ENCODE measurements around the gene TUBB1. TPM values are rescaled to one million over a fixed set of nuclear protein-coding genes. Genes with fewer than 3 reads are reported as not detected.

The TUBB1 gene
- total and polyA plus RNA-seq, 2 of the 13 experiments (the other 11 are each of a cell fraction or from before 2014, with no cell fraction given) = 0.11 to 57.6 TPM

DNA sequence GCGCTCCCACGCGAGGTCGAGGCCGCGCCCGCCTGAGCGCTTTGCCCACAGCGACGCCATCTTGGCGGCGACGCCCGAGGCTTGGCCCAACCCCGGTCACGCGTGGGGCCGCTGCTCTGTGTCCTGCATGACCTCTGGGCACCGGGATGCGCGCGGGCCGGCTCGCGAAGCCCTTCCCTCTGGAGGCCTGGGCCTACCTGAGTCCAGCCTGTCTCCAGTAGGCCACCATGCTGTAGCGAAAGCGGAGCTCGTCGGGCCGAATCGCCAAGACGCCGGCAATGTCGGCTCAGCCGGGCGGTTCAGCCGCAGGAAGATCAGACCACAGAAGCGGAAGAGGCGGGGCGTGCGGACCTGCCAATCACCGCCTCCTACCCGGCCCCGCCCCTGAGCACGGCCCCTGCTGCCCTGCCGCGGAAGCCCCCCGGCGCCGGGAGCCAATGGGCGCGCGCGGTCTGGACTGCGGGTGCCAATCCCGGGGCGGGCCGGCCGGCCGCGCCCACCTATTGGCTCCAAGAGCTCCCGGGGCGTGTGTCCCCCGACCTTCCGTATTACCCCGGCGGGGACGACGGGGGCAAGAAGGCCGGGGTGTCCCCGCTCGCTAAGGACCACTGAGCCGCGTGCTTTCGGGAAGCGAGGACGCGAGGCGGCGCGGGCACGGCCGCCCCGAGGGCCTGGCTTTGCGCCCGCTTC lies 12.9 kb downstream of the TUBB1 start, which contains the start of gene ATP5F1E (continued):
- TF ChIP-seq CEBPZ (IDR thresholded peaks at IDR 0.05; ENCODE audit: low read length) = no peak
- 0 out of 2 replicates have a peak, but pooled peaks have one; percentile 10 for TF ChIP-seq FOSL1 (CRISPR knock-in tag; IDR thresholded peaks at IDR 0.05; ENCODE audit: borderline replicate concordance)
- TF ChIP-seq ZNF567 (CRISPR knock-in tag; IDR thresholded peaks at IDR 0.05; ENCODE audit: borderline replicate concordance) = peak; percentile 95; the same call in 1 of the 2 replicates
- no peak; the same call in 1 of the 2 replicates for TF ChIP-seq PAX8 (CRISPR knock-in tag; IDR thresholded peaks at IDR 0.05; ENCODE audit: borderline replicate concordance)
- TF ChIP-seq SMYD3 (CRISPR knock-in tag; IDR thresholded peaks at IDR 0.05) = peak; percentile 88; the same call in 1 of the 2 replicates
- no peak for TF ChIP-seq PLRG1 (conservative IDR thresholded peaks at IDR 0.05)
- TF ChIP-seq, protein P1, sequence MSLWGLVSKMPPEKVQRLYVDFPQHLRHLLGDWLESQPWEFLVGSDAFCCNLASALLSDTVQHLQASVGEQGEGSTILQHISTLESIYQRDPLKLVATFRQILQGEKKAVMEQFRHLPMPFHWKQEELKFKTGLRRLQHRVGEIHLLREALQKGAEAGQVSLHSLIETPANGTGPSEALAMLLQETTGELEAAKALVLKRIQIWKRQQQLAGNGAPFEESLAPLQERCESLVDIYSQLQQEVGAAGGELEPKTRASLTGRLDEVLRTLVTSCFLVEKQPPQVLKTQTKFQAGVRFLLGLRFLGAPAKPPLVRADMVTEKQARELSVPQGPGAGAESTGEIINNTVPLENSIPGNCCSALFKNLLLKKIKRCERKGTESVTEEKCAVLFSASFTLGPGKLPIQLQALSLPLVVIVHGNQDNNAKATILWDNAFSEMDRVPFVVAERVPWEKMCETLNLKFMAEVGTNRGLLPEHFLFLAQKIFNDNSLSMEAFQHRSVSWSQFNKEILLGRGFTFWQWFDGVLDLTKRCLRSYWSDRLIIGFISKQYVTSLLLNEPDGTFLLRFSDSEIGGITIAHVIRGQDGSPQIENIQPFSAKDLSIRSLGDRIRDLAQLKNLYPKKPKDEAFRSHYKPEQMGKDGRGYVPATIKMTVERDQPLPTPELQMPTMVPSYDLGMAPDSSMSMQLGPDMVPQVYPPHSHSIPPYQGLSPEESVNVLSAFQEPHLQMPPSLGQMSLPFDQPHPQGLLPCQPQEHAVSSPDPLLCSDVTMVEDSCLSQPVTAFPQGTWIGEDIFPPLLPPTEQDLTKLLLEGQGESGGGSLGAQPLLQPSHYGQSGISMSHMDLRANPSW (CRISPR knock-in tag; IDR thresholded peaks at IDR 0.05; ENCODE audit: borderline replicate concordance) = peak; percentile 87; the same call in 1 of the 2 replicates
- TF ChIP-seq RARG (CRISPR knock-in tag; IDR thresholded peaks at IDR 0.05; ENCODE audit: low read depth) = no peak
- TF ChIP-seq, protein P2, sequence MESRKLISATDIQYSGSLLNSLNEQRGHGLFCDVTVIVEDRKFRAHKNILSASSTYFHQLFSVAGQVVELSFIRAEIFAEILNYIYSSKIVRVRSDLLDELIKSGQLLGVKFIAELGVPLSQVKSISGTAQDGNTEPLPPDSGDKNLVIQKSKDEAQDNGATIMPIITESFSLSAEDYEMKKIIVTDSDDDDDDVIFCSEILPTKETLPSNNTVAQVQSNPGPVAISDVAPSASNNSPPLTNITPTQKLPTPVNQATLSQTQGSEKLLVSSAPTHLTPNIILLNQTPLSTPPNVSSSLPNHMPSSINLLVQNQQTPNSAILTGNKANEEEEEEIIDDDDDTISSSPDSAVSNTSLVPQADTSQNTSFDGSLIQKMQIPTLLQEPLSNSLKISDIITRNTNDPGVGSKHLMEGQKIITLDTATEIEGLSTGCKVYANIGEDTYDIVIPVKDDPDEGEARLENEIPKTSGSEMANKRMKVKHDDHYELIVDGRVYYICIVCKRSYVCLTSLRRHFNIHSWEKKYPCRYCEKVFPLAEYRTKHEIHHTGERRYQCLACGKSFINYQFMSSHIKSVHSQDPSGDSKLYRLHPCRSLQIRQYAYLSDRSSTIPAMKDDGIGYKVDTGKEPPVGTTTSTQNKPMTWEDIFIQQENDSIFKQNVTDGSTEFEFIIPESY (CRISPR knock-in tag; IDR thresholded peaks at IDR 0.05) = peak; percentile 6; the same call in 1 of the 2 replicates
- TF ChIP-seq MTF1 (CRISPR knock-in tag; IDR thresholded peaks at IDR 0.05) = peak; percentile 75; the same call in 1 of the 2 replicates
- peak; percentile 96 for TF ChIP-seq SNAPC4 (CRISPR knock-in tag; IDR thresholded peaks at IDR 0.05)
- TF ChIP-seq FOXK2 (IDR thresholded peaks at IDR 0.05) = no peak
- TF ChIP-seq ZFP91 (CRISPR knock-in tag; IDR thresholded peaks at IDR 0.05; ENCODE audit: borderline replicate concordance) = peak; percentile 97
